Activated T-cell treated with anti-CD3 and anti-CD28 coated beads for 24 hours (primary cell): ENCODE results near the gene DDIAS.
"Not testable (repeated sequence)": the region's sequence is repeated elsewhere in the genome, so short reads cannot be mapped to it uniquely, and the experiment has no call there.

Source experiments
- DNase-seq: peaks from one replicate; pipeline ENCODE4 v3.0.0-alpha.2; 2020; ENCODE audit warnings: low read depth

DDIAS gene, protein sequence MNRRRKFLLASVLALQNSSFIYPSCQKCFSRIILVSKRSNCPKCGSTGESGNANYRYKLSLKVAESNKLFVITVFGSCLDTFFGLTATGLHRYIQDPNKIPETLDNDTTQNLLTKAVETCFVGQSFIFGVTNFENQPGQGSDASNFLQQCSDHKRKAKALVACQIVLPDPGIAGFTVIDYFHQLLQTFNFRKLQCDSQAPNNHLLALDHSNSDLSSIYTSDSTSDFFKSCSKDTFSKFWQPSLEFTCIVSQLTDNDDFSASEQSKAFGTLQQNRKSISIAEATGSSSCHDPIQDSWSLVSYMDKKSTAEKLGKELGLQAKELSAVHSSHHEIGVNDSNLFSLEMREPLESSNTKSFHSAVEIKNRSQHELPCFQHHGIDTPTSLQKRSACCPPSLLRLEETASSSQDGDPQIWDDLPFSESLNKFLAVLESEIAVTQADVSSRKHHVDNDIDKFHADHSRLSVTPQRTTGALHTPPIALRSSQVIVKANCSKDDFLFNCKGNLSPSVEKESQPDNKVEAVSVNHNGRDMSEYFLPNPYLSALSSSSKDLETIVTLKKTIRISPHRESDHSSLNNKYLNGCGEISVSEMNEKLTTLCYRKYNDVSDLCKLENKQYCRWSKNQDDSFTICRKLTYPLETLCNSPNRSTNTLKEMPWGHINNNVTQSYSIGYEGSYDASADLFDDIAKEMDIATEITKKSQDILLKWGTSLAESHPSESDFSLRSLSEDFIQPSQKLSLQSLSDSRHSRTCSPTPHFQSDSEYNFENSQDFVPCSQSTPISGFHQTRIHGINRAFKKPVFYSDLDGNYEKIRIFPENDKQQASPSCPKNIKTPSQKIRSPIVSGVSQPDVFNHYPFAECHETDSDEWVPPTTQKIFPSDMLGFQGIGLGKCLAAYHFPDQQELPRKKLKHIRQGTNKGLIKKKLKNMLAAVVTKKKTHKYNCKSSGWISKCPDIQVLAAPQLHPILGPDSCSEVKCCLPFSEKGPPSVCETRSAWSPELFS

DNA sequence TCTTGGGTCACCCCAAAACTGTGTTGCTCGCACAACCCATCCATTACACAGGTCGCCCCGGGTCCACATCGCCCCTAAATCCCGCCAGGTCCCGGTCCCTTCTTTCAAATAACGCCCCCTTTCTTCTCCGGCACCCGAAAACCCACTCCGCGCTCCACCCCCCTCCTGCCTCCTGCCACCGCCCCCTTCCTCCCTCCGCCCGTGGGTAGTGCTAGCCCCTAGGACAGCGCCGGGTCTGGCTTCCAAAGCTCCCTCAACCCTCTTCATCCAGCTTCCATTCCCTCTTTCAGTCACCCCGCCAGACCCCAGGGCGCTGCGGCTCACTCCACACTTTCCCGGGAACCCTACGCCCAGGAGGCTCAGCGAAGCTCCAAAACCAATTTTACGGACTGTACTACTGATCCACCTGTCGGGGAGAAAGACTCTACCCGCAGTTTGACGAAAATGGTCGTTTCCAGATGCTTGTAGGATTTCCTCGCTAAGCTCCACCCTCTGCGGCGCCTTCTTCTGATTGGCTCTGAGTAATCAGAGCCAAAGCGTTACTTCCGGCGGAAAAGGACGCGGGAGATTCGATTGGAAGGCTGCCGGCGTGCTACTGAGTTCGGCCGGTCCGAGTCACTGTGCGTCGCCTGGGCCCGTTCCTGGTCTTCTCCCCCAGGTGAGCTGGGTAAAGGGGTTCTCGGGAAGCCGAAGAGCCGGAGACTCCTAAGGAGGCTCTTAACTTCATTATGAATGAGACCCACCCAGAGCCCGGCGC lies at the start of gene DDIAS:
Gene DDIAS (plus strand): TSS at position 572 of the 757 bp plus-strand sequence. CDS start 13,003 bp downstream, outside the sequence.
- DNase-seq, result peak; percentile 89

DNA sequence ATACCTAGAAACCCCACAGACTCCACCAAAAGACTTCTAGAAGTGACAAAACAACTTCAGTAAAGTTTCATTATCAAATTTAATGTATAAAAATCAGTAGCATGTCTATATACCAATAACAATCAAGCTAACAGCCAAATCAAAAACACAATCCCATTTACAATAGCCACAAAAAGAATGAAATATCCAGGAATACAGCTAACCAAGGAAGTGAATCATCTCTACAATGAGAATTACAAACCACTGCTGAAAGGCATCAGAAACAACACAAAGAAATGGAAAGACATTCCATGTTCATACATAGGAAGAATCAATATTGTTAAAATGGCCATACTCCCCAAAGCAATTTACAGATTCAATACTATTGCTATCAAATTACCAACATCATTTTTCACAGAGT lies 47.3 kb upstream of the DDIAS start:
- no peak for DNase-seq

DNA sequence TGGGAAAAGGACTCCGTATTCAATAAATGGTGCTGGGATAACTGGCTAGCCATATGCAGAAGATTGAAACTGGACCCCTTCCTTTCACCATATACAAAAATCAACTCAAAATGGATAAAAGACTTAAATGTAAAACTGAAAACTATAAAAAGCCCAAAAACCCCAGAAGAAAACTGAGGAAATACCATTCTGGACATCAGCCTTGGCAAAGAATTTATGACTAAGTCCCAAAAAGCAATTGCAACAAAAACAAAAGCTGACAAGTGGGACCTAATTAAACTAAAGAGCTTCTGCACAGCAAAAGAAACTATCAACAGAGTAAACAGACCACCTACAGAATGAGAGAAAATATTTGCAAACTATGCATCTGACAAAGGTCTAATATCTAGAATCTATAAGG lies 46.6 kb upstream of the DDIAS start:
- DNase-seq, result not testable (repeated sequence)

DNA sequence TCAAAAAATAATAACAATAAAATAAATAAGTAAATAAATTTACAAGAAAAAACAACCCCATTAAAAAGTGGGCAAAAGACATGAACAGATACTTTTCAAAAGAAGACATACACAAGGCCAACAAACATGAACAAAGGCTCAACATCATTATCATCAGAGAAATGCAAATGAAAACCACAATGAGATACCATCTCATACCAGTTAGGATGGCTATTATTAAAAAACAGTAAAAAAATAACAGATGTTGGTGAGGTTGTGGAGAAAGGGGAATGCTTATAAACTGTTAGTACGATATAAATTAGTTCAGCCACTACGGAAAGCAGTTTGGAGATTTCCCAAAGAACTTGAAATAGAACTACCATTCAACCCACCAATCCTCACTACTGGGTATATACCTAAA lies 45.9 kb upstream of the DDIAS start:
- no peak for DNase-seq

DNA sequence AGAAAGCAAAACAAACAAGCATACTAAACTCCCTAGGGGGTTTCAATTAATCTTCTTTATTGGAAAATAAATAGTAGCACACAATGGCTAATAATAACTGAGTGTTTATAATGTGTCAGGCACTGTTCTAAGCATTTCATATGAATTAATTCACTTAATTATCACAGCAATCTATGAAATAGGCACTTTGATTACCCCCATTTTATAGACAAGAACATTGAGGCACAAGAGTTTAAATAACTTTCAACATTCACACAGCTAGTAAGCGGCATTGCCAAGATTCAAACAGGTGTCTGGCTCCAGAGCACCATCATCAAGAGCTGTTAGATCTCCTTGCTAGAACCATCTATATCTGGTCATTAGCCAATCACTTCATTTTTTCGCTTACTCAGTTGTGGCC lies 44.4 kb upstream of the DDIAS start:
- DNase-seq, result no peak

DNA sequence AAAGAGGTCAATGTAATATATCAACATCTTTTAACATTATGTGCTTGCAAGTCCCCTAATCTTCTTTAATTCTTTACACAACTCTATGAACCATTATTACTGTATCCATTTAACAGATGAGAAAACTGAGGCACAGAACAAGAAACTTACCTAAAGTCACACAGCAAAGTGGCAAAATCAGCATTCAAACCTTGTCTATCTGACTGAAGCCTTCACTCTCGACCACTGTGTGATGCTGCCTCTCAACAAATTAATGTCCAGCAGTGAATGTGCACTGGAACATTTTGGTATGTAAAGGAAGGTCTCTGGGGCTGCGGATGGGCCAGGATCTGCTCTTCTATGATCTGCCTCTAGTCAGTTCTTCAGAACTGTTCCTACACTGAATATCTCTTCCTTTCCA lies 43.4 kb upstream of the DDIAS start:
- DNase-seq, result no peak

DNA sequence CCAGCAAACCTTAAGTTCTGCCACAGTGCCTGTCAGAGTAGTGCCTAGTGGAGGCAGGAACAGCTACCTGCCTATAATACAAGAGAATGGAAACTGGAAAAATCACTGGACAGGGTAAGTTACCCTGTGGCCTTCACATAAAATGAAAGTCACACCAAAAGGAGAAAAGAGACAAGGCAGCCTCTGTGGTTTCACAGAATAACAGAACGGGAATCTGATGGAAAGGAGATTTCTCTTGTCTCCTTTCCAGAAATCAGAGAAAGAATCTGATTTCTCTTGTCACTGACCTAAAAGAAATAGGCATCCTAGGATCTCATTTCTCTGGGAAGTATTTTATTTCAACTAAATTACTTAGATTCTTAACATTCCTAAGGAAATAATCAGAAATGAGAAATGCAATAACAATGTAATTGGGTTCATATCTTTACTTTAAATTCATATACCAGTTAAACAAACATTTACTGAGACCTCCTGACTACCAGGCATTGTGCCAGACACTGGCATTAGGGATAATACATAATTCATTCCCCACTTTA lies 42.9 kb upstream of the DDIAS start:
- DNase-seq, result no peak

DNA sequence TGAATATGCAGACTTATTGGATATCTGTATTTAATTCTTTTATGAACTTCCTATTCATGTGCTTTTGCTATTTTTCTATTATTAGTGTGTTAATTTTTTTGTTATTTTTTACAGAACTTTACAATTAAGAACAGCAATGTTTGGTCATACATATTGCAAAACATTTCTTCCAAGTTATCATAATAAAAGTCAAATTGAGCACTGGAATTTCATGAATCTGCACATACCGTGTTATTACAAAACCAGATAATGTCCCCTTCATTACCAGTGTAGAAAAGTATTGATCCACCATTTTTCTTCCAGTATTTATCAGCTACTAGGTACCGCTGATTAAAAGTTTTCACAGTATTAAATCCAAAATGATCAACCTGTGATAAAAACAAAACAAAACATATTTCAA lies 41.8 kb upstream of the DDIAS start:
- no peak for DNase-seq

DNA sequence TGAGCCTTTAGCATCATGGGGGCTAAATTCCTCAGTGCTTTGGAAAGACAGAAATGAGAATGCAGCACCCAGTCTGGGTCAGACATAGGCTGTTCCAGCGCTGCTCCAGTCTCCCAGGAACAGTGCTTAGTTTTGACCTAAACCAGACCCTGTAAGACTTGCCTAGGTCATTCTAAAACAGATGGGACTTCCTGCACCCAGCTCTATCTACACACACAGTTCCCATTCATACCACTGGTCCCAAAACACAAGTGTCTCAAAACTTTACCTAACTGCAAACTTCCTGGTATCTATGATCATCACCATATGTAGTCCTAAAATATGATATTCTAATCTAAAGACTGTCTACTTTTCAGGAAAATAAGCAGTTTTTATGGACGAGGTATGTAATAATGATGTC lies 39.2 kb upstream of the DDIAS start:
- DNase-seq, result no peak

DNA sequence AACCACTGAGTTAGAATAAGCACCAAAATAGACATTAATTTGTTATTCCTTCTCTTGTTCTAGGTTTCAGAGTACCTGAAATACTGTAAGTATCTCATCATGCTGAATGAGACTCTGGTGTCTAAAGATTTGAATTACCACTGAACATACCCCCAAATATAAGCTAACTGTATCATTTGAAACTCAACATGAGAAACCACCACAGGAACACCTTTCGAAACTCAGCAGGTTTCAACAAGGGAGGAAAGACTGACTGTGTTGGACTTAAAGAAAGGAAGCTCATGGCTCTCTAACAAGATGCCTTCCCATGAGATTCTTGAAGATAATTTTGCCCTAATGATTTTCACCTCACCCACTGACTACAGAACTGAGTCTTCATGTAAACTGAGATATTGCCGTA lies 38.3 kb upstream of the DDIAS start:
- no peak for DNase-seq

DNA sequence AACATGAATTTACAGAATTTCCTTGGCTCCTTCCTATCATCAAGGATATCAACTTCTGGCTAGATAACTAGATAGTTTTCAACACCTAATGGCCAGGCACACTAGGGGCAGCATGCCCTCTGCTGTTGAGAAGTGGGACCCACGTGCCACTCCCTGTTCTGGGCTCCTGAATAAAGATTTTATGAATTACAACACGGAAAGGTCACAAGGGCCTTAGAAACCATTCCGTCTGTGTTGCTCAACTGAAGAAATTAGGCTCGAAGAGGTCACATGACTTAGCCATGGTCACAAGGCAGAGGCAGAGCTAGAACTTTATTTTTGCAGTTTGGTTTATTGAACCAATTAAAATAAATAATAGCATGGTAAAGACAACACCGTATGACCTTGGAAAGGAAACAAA lies 37.3 kb upstream of the DDIAS start:
- no peak for DNase-seq

DNA sequence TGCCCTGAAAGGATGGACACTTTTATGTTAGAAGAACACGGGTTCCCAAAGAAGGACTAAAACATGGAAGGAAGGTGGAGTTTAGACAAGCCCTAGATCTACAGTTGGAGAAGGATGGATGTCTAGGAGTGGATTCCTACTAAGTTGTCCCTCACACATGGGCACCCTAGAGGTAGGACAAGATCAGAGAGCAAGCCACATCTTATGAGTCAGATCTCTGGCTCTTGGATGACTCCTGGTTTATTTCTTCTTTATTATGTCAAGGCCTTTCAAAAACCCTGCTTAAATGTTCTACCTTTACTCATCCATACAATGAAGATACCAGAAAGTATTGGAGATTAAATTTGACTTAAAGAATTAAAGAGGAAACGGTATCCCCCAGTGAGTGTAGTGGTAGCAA lies 35.7 kb upstream of the DDIAS start:
- DNase-seq, result no peak

DNA sequence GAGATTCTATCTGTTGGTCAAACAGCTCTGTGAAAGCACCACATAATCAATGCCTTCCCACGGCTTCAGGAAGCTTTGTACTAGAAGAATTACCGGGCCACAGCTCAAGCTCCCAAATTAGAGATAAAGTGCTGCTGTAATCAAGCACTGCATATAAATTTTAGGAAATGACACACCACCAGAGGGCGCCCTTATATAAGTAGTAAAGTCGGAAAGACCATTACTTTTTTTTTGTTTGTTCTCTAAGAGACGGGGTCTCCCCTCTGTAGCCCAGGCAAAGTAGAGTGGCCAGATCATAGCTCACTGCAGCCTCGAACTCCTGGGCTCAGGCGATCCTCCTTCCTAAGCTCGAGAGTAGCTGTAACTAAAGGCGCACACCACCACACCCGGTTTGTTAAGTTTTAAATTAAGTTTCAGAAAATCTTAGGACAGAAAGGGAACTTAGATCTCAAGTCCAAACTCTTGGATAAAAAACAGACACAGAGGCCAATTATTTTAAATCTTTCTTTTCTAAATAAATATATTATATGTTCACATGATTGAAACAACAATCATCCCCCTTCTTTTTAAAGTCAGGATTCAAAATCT lies 33.9 kb upstream of the DDIAS start:
- DNase-seq, result peak; percentile 71

DNA sequence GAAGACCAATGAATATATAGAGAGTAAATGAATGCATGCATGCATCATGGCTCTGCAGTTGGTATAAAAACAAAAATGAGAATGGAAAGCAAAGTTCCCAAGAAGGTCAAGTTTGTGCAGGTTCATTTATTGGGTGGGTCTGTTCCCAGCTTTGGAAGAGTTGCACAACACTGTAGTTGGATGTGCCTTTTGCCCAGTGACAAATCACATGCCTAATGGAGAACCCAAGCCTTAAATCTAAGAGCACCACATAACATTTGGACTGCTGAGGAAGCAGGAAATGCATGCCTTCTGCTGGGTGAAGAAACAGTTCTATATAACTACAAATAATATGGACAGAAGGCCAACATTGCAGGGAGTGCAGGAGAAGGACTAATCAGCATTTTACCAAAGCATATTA lies 31.9 kb upstream of the DDIAS start:
- DNase-seq, result no peak

DNA sequence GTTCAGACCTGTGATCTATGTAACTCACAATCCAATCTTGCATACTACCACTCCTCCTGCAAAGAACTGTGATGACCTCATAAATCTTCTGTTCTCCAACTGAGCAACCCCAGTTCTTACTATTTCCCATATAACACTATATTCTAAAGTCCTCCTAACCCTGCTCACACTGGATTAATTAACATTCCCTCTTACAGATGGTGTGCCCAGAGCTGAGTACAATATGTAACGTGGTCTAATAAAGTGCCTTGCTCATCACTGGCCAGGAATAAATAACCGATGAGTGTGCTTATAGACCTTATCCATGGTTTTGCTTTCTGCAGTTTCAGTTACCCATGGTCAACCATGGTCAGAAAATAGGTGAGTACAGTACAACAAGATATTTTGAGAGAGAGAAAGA lies 29.9 kb upstream of the DDIAS start:
- no peak for DNase-seq

DNA sequence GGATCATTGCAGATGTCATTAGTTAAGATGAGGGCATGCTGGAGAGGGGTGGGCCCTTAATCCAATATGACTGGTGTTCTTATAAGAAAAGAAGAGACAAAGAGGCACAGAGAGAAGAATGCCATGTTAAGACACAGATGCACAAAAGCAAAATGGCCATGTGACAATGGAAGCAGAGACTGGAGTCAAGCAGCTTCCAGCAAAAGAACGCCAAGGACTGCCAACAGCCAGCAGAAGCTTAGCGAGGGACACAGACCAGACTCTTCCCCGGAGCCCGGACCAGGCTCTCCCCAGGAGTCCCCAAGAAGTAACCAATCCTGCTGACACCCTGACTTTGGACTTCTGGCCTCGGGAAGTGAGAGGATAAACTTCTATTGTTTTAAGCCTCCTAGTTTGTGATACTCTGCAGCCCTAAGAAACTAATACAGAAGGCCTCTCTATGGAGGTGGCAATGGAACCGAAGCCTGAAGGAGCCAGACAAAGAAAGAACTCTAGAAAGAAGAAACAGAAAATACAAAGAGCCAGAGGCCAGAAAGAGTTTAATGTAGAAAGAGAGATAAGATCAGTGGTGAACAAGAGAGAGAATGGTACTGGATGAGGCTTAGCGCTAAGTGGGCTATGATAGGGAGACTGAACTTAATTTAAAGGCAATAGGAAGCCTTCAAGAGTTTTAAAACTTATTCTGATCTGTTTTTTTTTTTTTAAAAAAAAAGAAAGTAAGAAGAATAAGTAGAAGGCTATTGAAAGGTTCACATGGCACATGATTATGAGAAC lies 29.0 kb upstream of the DDIAS start:
- no peak for DNase-seq

DNA sequence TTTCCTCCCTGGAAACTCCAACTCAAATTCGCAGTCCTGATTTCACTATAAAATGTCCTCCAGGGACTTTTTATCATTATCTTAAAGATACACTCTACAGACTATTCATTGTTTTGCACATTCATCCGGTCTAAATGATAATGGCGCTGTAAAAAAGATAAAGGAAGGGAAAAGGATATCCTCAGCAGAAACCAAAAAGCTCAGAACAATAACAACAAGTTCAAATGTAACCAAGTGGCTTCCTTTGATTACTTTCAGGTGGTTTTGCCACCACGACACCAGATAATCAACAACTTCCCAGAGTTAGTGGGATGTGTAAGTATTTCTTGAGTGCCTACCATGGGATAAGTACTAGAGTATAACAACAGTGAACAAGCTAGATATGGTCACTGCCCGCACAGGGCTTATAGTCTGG lies 27.6 kb upstream of the DDIAS start:
- no peak for DNase-seq

DNA sequence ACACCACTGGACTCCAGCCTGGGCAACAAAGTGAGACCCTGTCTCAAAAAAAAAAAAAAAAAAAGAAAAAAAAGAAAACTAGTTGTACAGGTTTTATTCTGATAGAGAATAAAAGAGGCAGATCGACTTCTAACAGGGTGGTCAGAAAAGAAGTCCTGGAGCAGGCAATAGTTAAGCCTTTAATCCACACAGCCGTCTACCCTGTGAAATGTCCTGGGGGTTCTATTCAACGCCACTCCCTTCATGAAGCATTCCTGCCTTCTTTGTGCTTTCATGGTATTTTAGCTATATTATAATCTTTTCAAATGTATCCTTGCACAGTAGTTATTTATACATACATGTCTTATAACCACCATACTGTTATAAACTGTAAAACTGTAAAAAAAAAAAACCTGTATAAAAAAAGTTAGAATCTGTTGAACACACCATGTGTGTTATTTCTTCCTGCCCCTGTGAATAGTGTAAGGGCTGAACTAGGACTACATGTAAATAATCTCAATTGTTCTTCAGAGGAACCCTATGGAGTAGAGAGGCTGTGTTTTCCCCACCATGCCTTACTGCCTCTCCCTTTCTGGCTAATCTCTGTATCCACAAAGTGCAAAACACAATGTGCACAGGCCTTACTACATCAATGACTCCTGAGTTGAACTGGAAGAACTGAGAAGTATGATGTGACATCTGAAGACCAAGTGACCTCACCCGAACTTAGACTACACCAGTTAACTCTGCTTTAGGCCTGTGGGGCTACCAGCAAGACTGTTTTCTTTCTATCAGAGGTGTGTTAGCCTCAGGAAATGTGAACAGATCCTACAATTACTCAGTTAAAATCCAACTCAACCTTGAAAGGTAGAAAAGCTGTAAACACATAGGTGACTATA lies 26.7 kb upstream of the DDIAS start:
- DNase-seq, result no peak

DNA sequence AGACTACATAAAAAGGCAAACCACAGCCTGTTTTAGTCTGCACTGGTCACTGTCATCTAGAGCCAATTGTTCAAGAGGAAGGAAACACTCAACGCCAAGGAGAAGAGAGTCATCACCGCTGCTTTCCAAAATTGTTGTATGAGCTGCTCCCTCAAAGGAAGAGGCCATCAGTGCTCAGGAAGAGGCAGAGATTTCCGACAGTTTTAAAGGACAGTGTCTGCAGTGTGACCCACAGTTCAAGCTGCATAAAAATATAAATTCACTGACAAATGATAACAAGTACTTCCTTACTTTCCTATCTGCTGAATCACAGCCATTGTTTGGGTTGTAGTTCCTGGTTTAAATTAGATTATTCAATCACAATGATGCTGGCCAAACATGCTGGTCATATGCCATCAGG lies 17.7 kb upstream of the DDIAS start:
- no peak for DNase-seq
